Rectal smooth muscle tissue (tissue), 1 donor: ENCODE data around the gene SOX18.

ENCODE experiments used
- H3K27ac ChIP-seq: one replicate; pipeline ENCODE4 v1.7.0; 2013; ENCODE audit warnings: low read depth, low read length, inconsistent platforms
- H3K27me3 ChIP-seq: one replicate; pipeline ENCODE4 v1.7.0; 2013; ENCODE audit warnings: low read length; ENCODE audit not compliant: control insufficient read depth, insufficient read depth
- H3K36me3 ChIP-seq: one replicate; pipeline ENCODE4 v1.7.0; 2013; ENCODE audit warnings: low read length; ENCODE audit not compliant: control insufficient read depth, insufficient read depth
- H3K4me1 ChIP-seq: one replicate; pipeline ENCODE4 v1.7.0; 2013; ENCODE audit warnings: low read length; ENCODE audit not compliant: control insufficient read depth, insufficient read depth
- H3K4me3 ChIP-seq: one replicate; pipeline ENCODE4 v1.7.0; 2013; ENCODE audit warnings: low read length
- H3K9ac ChIP-seq: one replicate; pipeline ENCODE4 v1.7.0; 2013; ENCODE audit warnings: low read length

SOX18 gene

DNA sequence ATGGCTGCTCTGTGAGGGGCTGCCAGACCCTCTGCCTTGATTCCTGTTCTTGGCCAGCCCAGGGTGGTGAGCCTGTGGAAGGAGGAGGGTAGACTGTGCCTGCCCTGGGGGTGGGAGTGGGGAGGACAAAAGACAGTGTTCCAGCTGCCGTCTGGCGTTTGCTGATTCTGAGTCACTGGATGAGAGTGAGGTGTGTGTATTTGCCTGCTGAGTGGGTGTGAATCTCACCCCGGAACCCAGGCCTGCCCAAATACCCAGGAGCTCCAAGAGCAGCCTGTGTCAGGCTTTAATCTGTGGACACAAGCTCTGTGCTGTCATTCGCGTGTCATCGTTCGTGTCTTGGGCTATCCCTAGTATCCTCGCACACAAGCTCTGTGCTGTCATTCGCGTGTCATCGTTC lies 37.4 kb upstream of the SOX18 start:
- peaks cover 16% of the 10 kb centered on the region for H3K27me3 ChIP-seq
- H3K4me1 ChIP-seq, result no peaks in the 10 kb centered on the region
- no peak overlapping the region for H3K4me3 ChIP-seq
- H3K9ac ChIP-seq, result no peak overlapping the region
- H3K36me3 ChIP-seq, result no peaks in the 10 kb centered on the region
- no peak overlapping the region for H3K27ac ChIP-seq

- H3K4me1 ChIP-seq, result no peaks in the 10 kb centered on the region
- peaks cover 16% of the 10 kb centered on the region for H3K27me3 ChIP-seq
- H3K36me3 ChIP-seq, result no peaks in the 10 kb centered on the region
- H3K9ac ChIP-seq, result no peak overlapping the region
- H3K4me3 ChIP-seq, result no peak overlapping the region
- H3K27ac ChIP-seq, result no peak overlapping the region
These were observed 35.3 kb upstream of the SOX18 start for GRCh38 chr20:64084685-64085152.

GRCh38 chr20:64083804-64084684 lies 34.6 kb upstream of the SOX18 start, which contains the start of gene LKAAEAR1:
Gene LKAAEAR1 (minus strand): TSS chr20:64084398. CDS start chr20:64084219, 179 bp downstream.
- Histone ChIP-seq H3K27ac (no peak within 1 kb of the TSS), H3K4me3 (peak within 1 kb of the TSS; percentile 60), H3K9ac (no peak within 1 kb of the TSS), H3K36me3 (no peaks in the 10 kb centered on the region), H3K27me3 (peaks cover 17% of the 10 kb centered on the region), H3K4me1 (peaks cover 2% of the 10 kb centered on the region)

GRCh38 chr20:64083378-64083803 lies 34.0 kb upstream of the SOX18 start:
- H3K4me1 ChIP-seq, result peaks cover 7% of the 10 kb centered on the region

DNA sequence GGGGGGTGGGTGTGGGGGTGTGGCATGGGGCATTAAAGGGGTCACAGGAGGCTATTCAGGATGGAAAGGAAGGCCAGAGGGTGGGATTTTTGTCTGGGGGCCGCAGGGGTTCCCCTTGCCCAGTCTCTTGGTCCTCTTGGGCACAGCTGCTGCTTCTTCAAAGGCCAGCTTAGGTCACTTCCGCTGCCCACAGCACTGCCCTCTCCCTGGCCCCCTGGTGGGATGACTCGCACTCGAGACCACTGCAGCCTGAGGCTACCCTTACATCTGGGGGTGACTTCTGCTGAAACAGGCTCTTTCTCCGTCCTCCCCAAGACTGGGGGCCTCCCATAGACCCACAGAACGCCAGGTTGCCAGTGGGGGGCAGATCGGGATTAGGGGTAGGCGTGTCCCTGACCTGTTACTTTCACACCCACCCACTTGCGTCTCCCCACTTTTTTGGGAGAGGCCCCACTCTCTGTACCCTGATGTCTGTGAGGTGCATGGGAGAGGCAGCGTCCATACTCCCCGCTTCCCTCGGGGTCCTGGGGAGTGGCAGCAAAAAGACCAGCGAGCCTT lies 33.5 kb upstream of the SOX18 start:
- Histone ChIP-seq H3K4me1 (peaks cover 9% of the 10 kb centered on the region), H3K9ac (no peak overlapping the region), H3K27me3 (peaks cover 22% of the 10 kb centered on the region), H3K36me3 (no peaks in the 10 kb centered on the region), H3K4me3 (peak overlapping the region; percentile 27), H3K27ac (no peak overlapping the region)

More at GRCh38 chr20:64083378-64083803, 34.0 kb upstream of the SOX18 start:
- H3K27ac ChIP-seq, result no peak overlapping the region
- no peaks in the 10 kb centered on the region for H3K36me3 ChIP-seq
- H3K9ac ChIP-seq, result no peak overlapping the region
- peak overlapping the region; percentile 60 for H3K4me3 ChIP-seq
- H3K27me3 ChIP-seq, result peaks cover 22% of the 10 kb centered on the region

DNA sequence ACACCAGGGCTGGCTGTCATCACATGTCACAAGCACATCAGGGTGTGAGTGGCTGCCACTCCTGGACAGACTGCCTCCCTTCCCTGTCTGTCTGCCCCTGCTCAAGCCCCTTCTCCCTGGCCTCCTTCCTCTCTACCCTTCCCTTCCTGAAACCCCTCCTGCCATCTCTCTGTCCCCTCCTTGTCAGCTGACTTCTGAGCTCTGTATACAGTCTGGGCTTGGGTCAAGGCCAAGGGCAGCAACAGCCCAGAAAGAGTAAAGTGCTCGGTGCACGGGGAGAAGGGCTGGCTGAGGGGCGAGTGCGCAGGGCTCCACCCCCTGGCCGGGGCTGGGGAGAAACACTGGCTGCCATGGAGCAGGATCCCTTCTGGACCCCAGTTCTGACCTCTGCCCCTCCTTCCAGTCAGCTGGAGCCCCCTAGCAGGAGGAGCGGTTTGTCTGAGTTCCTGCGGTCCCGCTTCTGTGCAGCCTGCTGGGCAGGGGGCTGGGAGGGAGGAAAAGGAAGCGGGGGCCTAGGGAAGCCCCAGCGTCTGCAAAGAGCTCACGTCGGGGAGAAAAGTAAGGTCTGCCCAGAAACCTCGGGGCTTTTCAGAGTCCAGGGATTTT lies 32.8 kb upstream of the SOX18 start:
- H3K9ac ChIP-seq, result no peak overlapping the region
- no peak overlapping the region for H3K27ac ChIP-seq
- no peaks in the 10 kb centered on the region for H3K36me3 ChIP-seq
- peaks cover 22% of the 10 kb centered on the region for H3K27me3 ChIP-seq
- peaks cover 9% of the 10 kb centered on the region for H3K4me1 ChIP-seq
- no peak overlapping the region for H3K4me3 ChIP-seq

DNA sequence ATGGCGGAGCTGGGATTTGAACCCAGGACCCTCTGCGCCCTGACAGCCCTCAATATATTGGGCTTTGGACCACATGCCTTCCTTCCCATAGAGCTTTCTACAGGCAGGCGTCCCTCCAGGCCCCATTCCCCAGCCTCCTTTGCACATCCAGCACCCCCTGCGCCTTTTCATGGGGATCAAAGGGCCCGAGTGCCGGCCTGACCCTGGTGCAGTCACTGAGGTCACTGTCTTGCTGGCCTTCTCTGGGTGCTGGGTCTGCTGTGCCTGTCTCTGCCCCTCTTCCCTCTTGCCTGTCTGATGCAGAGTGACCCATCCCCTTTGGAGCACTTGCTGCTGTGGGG lies 32.2 kb upstream of the SOX18 start:
- Histone ChIP-seq H3K4me3 (no peak overlapping the region), H3K9ac (no peak overlapping the region), H3K27me3 (peaks cover 22% of the 10 kb centered on the region), H3K4me1 (peaks cover 9% of the 10 kb centered on the region), H3K36me3 (no peaks in the 10 kb centered on the region), H3K27ac (no peak overlapping the region)

- H3K4me3 ChIP-seq, result peak overlapping the region; percentile 63
- H3K27ac ChIP-seq, result no peak overlapping the region
- peaks cover 20% of the 10 kb centered on the region for H3K27me3 ChIP-seq
- no peaks in the 10 kb centered on the region for H3K36me3 ChIP-seq
- peaks cover 9% of the 10 kb centered on the region for H3K4me1 ChIP-seq
- H3K9ac ChIP-seq, result no peak overlapping the region
These were observed 31.6 kb upstream of the SOX18 start for GRCh38 chr20:64080813-64081623.

DNA sequence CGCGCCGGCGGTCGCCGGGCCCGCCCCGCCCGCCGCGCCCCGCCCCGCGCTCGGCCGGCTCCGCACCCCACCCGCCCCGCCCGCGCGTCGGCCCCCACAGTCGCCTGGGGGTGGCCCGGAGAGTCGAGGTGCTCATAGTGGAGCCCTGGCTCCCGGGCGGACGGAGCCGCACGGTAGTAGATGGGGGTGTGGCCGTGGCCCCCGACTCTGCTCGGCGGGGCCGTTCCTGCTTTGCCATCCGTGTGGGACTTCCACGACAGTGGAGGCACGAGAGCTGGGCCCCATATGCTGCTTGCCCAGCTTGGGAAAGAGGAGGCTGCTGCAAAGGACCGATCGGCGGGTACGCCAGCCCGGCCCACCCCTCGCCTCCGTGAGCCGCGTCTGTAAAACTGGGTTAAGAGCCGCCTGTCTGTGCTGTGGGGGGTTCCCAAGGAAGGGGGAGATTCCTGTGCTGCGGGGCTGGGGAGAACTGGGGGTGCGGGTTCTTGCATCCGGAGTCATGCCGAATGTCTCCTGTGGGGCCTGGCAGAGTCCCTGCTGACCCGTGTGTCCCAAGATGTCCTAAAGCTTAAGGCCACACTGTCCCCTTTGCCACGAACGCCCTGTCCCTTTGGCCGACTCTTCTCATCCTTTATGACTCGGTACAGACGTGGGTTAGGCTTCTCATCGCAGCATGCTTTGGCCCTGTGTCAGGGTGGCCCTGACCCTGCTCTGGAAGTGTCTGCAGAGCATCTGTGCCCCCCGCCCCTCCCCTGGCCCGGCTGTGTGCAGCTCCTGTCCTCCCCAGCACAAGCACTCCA lies 30.8 kb upstream of the SOX18 start, which contains the start of gene OPRL1:
OPRL1 (plus strand) TSS at position 70 of the 800 bp plus-strand sequence. CDS start 12,639 bp downstream, outside the sequence.
- Histone ChIP-seq H3K4me1 (peaks cover 9% of the 10 kb centered on the region), H3K4me3 (peak within 1 kb of the TSS; percentile 74), H3K27ac (peak within 1 kb of the TSS; percentile 45), H3K9ac (peak within 1 kb of the TSS; percentile 49), H3K36me3 (no peaks in the 10 kb centered on the region), H3K27me3 (peaks cover 20% of the 10 kb centered on the region)

- Histone ChIP-seq H3K4me1 (peaks cover 9% of the 10 kb centered on the region), H3K9ac (peak within 1 kb of the TSS; percentile 49), H3K36me3 (no peaks in the 10 kb centered on the region), H3K27ac (peak within 1 kb of the TSS; percentile 45), H3K27me3 (peaks cover 18% of the 10 kb centered on the region), H3K4me3 (peak within 1 kb of the TSS; percentile 74)
These were observed 30.0 kb upstream of the SOX18 start, which contains the start of gene RGS19 for GRCh38 chr20:64079273-64080012. Gene RGS19 (minus strand): TSS chr20:64079518. CDS start chr20:64076886, 2,632 bp downstream.

- Histone ChIP-seq H3K9ac (peak overlapping the region; percentile 49), H3K36me3 (no peaks in the 10 kb centered on the region), H3K4me1 (peaks cover 9% of the 10 kb centered on the region), H3K27ac (no peak overlapping the region), H3K4me3 (peak overlapping the region; percentile 74), H3K27me3 (peaks cover 12% of the 10 kb centered on the region)
These were observed 29.5 kb upstream of the SOX18 start for GRCh38 chr20:64078934-64079272.
